Stimulated activated CD8-positive, alpha-beta memory T cell treated with anti-CD3 and anti-CD28 coated beads, Interleukin-4, amount 100 ng/mL, for 4 hours (primary cell): ENCODE measurements around the gene SH3GL2.

Experiments
- DNase-seq, 2 donors: peaks; one replicate each; pipeline ENCODE4 v3.0.0-alpha.2; 2020; ENCODE audit warnings: low read depth in 2 of 2, low spot score in 1 of 2

Gene SH3GL2

DNA sequence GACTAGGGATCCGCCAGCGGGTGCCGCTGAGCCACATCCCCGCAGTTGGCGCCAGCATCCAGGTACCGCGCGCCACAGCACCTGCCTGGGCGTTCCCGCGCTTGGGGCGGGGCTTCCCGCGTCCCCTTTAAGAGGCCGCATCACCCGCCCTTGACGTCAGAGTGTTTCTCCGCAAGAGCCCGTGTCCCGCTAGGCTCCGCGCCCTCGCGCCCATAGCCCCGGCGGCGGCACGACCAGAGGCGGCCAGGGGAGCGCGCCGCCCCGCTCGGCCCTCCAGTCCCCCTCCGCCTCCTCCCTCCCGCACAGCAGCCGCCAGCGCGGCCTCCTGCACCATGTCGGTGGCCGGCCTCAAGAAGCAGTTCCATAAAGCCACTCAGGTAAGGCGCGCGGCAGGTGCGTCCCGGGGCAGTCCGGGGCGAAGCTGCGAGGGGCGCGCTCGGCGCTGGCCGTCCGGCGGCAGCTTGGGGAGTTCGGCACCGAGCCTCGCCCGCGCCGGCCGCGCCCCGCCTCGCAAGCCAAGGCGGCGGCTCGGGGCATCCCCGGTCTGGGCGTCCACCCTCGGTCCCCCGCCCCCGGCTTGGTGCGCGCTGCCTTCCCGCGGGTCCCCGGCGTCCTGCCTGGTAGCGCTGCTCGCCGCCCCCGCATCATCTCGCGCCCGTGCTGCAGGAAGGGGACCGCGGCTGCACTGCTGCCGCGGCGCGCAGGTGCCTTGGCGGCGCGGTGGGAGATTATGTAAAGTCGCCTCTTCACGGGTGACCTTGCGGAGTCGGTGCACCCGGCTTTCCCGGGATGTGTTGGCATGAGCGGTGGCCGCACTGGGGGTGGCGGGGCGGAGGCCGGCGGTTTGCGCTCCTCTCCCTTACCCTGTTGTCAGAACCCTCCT is at the start of gene SH3GL2:
SH3GL2 (plus strand) TSS at position 156 of the 883 bp plus-strand sequence.
- no peak for DNase-seq

DNA sequence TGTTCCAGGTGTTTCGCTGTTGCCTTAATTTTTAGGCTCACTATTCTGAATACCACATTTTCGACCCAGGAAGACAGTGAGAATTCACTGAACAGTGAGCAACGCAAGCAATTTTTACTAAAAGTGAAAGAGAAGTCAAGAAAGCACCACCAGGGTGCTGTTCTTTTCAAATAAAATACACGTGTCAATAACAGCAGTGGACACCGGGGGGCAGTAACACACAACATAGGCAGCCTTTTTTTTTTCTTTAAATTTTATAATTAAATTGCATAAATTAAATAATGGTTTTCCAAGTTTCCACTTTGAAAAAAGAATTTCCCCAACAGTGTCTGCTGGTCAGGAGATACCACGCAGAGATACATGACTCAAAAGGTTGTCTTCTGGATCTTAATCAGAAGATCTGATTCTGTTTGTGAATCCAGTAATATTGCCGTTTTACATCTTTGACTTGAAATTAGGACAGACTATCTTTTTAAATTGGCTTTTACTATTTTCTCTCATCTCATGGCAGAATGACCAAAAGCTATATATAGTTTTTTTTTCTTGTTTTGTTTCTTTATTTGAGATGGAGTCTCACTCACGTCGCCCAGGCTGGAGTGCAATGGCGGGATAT is 47.1 kb upstream of the SH3GL2 start:
- no peak for DNase-seq

DNA sequence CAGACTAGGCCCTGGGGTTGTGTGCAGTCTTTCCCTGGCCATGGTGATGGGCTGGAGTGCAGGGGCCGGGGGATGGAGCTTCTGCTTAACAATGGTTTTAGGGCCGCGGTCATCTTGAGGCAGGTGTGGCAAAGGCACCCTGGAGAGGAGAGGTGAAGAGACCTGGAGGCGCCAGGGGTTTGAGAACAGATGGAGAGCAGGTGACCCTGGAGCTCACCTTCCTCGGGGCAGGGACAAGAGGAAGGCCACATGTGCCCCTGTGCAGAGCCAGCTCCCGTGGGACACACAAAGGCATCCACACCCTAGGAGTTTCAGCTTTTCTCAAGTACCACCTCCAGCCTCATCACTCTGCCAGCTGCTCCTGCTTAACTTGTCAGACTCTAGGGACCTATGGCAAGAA is 46.4 kb upstream of the SH3GL2 start:
- no peak for DNase-seq

DNA sequence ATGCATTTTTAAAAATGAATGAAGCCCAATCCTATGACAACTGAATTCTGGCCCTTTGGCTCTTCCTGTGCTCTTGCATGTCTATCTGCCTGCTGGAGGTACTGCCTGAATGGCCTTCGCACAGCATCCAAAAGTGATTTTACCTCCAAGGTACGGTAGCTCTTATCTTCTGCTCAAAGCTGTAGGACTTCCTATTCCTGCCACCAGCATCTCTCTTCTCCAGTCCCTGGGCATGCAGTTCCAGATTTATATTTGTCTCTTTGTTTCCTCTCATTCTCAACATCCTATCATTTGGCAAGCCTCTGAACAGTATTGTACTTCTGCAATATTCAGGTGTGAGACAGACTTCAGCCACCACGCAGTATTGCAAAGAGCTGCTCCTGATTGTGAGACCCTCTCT is 43.7 kb upstream of the SH3GL2 start:
- DNase-seq, result no peak

DNA sequence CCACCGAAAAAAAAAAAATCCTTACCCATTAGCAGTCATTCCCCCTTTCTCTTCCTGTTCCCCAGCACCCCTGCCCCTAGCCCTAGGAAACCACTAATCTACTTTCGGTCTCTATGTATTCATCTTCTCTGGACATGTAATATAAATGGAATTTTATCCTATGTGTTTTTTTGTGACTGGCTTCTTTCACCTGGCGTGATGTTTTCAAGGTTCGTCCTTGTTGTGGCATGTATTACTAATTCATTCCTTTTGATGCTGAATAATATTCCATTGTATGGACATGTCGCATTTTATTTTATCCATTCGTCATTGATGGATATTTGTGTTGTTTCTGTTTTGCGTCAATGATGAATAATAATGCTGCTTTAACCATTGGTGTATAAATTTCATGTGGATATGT is 42.8 kb upstream of the SH3GL2 start:
- no peak for DNase-seq

DNA sequence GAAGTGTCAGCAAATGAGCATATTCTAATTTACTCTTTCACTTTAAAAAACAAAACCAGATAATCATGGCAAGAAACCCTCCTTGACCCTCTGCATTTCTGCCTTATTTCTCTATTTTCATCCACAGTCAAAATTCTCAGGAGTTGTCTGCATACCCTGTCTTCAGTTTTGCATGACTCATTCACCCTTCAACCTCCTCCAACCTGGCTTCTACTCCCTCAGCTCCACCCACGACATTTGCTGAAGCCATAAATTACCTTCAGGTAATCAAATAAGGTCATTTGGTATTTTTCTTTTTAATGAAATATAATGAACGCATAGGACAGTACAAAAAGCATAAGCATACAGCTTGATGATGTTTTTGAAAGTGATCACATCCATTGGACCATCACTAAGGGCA is 27.8 kb upstream of the SH3GL2 start:
- no peak for DNase-seq

DNA sequence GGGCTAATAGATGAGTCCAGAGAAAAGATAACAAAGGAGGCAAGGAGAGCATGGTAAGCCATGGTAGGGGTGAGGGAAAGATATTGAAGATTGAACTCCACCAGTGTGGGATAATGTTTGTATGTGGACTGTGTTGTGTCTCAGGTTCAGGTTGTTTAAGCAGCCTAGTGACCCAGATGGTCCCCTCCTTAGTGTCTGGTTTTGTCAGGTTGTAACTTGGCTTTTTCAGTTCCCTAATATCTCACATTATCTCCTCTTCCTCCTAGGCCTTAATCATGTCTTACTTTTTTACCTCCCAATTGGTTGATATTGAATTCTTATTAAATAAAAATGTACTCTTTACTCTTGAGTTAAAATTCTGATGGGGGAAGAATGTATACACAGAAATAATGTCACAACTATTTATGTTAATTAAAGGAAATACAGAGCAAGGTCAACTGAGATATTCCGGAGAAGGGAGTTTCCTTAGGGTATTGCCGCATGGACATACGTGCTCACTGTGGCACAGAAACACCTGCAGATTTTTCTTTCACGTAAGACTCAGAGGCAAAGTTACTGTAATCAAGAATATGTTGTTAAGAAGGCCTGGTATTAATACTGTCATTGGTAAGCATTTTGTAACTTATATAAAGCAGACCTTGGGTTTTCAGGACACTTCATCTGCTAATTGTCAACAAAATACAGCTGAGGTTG is 23.4 kb upstream of the SH3GL2 start:
- no peak for DNase-seq

DNA sequence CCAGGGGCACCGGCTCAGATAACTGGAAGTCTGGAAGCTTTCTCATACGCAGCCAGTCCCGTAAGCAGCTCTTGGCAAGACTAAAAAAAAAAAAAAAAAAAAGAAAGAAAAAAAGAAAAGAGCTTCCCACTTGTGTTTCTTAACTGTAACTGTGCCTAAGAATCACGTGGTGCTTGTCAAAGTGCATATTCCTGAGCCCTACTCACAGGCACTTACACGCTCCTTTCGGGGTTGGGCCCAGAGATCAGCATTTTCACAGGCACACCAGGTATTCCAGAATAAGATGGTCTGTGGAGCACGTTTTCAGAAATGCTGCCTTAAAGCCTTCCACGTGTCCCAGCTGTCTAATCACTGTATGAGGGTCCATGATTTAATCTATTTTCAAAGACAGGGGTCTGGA is 22.6 kb upstream of the SH3GL2 start:
- DNase-seq, result no peak

DNA sequence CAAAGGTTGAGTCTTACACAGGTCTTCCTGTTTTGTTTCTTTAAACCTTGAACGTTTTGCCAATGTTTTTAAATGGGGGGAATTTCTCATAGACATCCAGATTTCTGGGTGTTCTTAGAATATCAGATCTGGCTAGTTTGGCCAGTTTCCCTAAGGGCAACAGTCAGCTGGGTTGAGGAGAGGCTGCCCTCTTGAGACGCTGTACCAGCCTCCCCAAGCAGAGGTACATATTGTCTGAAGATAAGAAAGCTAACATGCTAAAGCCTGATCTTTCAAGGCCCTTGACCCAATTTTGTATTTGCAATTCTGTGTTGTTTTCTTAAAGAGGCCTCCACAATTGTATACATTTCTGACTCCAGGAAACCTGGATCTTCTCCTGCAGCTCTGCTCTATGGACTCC is 21.9 kb upstream of the SH3GL2 start:
- no peak for DNase-seq

DNA sequence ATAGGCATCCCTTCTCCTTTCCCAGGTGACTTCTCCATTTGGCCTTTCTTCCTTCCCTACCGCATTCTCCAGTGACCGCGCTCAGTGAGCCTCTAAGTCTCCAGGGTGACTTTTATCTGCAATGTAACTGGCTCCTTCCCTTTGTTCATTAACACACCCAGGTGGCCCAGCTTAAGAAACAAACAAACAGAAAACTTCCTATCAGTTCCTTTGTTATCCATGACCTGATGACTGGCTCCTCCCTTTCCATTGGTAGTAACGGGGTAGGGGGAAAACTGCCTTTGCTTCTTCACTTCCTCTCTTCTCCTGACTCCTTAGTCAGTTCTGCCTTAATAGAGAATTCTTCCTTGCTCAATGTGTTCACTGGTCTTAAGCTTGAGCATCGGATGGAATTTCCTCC is 7.0 kb upstream of the SH3GL2 start:
- DNase-seq, result no peak

DNA sequence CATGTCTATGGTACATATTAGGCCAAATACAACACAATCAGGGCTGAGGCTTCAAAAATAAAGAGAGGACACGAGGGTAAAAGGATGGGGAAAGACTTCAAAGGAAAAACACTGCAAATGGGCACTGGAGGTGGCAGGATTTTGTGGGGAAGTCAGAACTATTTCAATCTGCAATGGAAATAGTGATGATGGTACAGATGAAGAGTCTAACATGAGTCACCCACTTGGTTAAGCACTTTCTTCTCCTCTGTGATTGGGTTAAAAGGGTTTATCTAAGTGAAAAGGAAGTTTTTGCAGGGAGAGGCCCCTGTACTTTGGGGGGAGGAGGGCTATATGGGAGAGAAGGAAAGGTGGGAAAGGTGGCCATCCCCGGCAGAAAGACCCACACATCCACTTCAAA is 4.5 kb upstream of the SH3GL2 start:
- no peak for DNase-seq

DNA sequence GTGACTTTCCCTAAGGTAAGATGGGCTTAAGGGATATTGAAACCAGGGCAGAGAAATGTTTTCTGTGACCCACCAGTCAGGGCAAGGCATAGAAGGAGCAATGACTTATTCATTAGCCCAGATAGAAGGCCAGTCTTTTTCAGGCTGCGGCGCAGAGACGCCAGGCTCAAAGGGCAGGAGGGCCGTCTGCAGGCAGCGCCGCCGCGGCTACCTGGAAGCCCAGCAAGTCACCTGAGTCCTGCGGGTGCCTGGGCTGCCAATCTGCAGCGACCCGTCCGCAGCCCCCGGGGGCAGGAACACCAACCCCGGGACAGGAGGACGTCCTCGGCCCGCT is 322 bp upstream of the SH3GL2 start:
- DNase-seq, result no peak

DNA sequence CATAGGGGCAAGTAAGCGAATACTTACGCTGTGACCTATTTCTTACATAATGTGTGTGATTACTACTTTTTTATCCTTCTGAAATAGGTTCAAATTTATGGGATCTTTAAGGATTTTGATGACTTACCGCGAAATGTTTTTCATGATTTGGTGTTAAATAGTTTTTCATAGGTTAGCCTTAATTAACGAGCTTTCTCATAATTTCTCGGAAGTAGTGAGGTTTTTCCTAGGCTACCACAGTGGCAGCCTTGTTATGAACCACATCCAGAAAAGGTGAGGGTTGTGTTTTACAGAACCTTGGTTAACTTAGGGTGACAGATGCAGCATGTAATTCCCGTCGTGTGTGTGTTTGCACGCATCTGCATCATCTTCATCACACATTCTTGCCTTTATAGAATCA is 1.3 kb downstream of the SH3GL2 start:
- no peak for DNase-seq

DNA sequence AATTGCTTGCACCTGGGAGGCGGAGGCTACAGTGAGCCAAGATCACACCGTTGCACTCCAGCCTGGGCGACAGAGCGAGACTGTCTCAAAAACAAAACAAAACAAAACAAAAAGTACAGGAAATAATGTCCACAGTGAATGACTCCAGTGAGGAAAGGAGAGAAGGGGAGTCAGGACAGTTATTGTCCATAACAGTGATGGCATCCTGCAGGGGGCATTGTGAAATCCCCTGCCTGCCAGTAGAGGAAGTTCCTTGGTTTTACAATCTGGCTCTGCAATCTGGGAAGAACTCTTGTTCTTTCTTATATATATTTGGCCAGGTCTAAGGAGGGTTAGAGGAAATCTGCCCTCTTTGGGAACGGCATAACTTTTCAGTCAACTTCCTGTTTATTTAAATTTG is 8.2 kb downstream of the SH3GL2 start:
- no peak for DNase-seq

DNA sequence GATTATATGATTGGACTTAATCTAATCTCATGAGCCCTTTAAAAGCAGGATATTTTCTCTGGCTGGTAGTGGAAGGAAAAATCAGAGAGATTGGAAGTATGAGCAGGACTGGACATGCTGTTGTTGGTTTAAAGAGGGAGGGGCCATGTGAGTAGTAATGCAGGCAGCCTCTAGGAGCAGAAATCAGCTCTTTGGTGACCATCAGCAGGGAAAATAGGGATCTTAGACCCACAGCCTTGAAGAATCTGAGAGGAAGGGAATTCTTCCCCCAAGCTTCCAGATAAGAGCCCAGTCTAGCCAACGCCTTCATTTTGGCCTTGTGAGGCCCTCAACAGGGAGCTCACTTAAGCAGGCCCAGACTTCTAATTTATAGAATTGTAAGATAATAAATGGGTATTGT is 9.5 kb downstream of the SH3GL2 start:
- no peak for DNase-seq

DNA sequence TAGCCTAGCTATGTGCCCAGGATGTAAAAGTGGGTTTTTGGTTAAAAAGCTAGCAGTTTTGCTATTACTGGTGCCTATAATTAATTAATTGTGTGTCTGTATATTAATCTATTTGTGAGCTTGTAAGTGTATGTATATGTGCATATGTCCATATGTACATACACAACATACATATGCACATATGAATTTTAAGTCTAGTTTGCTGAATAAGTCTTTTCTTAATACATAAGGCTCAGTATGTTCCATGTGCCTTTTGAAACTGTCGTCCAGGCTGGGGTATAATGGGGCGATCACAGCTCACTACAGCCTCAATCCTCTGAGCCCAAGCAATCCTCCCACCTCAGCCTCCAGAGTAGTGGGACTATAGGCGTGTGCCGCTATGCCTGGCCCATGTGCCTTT is 10.1 kb downstream of the SH3GL2 start:
- no peak for DNase-seq

DNA sequence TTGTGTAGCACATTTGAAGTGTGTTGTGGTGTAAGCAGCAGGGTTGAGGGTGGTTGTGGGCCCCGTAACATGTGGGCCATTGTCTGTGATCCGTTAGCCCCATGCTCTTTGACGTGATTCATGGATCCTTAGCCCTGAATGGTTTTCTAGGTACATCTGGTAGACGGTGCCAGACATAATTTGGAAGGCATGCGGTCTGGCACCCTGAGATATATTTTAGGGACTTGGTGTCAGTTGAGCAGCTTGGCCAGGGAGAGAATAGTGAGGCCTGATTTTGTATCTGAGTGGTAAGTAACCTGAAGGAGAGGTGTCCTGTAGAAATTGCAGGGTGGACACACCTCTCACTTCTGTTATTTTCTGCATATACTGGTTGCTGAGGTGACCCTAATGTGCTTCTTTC is 10.9 kb downstream of the SH3GL2 start:
- no peak for DNase-seq

DNA sequence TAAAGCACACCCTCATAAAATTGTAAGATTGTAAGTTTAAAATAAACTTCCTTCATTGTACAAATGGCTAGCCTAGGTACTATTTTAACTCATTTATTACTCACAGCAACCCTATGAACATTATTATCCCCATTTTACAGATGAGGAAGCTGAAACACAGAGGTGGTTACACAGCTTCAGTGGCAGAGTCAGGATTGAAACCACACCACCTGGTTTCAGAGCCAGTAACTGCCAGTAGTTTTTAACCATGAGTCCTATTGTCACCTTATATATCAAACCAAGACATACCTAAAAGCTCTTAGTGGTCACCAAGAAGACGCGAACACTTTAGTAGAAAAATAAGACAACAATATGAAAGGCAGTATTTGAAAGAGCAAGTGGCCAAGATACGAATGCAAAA is 16.1 kb downstream of the SH3GL2 start:
- DNase-seq, result no peak

DNA sequence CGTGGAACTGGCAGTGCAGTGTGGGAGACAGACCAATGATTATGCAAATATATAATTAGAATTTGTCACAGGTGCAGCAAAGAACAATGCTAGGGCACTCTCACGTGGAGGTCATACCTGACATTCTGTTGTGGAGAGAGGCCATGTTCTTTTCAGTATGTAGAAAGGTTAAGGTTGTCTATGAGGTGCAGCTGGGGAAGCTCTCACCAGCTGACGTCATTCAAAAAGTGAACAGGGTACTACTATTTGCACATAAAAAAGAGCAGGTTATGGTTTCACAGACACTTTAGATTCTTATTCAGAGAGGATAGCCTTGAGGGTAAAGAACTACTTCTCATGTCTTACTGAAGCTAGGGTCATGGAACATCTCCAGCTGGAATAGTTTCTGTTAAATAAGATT is 19.1 kb downstream of the SH3GL2 start:
- no peak for DNase-seq

DNA sequence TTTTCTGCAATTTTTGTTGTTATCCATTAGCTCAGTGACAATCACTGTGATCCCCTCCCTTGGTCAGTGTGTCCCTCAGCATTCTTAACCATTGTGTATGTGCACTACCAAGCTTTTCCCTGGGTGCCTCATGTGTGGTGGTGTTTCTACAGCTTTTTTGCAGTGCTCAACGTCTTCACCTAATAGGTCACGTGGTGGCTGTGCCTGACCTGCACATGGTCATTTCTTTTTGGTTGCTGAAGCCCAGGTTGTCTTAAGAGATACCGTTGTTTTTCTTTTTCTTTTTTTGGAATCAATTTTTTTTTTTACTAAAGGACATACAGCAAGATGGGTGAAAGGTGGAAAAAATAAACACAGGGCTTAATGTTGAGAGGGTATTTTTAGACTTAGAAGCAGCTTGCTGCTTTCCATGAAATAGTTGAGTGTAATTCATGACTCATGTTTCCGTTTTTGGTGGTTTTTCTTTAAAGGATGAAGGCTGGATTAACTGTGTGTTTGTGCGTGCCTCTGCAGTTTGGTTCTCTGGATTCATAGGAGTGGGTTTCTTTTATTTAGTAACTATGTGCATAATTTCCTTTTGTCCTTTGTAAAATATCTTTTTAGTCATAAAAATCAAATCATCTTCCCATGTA is 22.2 kb downstream of the SH3GL2 start:
- DNase-seq, result no peak

DNA sequence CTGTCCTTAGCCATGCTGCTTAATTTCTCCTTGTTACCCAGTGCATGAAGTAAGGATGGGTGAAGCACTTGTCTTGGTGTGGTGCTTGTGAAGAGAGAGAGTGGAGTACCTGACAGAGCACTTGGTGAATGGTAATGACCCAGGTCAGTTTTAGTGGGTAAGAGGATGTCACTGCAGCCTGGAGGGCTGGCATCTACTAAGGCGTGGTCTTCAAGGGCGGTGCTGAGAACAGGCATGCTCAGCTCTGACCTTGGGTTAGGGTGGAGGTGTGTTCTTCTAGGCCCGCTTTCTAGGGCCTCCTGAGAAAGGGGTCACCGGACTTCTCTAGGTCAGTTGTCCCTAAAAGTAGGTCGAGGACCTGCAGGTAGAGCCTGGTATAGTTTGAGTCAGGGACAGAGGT is 25.7 kb downstream of the SH3GL2 start:
- DNase-seq, result no peak
